ENCODE data around the gene RAD23A.
"Not testable (repeated sequence)": the region's sequence is repeated elsewhere in the genome, so short reads cannot be mapped to it uniquely, and the experiment has no call there.

Gene RAD23A

DNA sequence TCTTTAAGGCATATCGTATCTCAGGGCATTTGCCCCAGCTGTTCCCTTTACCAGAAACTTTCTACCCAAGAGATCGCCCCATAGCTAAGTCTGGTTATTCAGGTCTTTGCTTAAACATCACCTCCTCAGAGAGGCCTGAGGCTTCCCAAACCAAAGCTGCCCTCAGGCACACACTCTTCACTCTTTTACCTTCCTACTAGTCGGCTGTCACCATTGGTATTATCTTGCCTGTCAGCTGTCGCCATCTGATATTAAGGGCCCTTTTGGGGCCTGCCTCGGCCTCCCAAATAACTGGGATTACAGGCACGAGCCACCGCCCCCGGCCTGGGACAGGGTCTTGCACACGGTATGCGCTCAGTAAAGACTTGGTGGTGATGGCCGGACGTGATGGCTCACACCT, 10.3 kb downstream of the RAD23A start:
- FAIRE-seq = no peak

DNA sequence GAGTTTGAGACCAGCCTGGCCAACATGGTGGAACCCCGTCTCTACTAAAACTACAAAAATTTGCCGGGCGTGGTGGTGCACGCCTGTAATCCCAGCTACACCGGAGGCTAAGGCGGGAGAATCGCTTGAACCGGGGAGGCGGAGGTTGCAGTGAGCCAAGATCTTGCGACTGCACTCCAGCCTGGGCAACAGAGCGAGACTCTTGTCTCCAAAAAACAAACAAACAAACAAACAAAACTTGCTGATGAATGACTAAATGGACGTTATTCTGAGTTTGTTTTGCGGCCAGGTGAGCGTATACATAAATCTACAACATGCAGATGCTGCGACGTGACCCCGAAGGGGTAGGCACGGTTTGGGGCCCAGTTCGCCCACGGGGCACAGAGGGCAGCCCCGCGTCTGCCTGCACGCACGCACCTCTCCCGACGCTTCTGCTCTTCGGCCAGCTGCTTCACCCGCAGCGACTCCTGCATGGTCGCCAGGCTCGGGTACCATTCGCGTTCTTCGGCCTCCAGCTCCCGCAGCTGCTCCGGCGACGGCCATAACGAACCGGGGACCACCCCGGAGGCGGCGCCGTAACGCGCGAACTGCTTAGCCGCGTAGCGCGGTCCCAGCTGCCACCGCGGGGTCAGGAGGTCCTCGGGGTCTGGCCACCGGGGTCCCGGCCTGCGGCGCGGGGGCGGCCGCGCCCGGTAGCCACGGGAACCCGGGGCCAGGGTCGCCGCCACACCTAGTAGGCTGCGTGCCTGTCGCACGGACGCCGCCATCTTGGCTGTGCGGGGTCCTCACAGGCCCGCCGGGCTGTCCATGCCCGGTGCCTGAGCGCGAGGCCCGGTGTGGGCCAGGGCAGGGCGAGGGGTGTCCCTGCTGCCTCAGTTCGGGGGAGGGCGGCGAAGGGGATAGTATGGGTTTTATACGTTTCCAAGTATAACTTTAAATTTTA, 11.1 kb downstream of the RAD23A start, which contains the start of gene GADD45GIP1:
GADD45GIP1 (minus strand) TSS at position 778 of the 943 bp plus-strand sequence; CDS start at position 767, 11 bp downstream.
- FAIRE-seq = no peak

DNA sequence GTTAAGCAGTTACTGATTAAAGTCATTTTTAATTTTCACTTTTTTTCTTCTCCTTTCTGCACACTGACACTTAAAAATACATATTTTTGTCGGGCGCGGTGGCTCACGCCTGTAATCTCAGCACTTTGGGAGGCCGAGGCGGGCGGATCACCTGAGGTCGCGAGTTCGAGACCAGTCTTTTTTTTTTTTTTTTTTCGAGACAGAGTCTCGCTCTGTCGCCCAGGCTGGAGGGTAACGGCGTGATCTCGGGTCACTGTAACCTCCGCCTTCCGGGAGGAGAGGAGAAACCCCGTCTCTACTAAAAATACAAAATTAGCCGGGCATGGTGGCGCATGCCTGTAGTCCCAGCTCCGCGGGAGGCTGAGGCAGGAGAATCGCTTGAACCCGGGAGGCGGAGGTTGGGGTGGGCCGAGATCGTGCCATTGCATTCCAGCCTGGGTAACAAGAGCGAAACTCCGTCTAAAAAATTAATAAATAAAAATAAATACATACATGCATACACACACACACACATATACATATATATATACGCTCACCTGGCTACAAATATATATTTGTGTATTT, 11.8 kb downstream of the RAD23A start:
- FAIRE-seq = not testable (repeated sequence)

DNA sequence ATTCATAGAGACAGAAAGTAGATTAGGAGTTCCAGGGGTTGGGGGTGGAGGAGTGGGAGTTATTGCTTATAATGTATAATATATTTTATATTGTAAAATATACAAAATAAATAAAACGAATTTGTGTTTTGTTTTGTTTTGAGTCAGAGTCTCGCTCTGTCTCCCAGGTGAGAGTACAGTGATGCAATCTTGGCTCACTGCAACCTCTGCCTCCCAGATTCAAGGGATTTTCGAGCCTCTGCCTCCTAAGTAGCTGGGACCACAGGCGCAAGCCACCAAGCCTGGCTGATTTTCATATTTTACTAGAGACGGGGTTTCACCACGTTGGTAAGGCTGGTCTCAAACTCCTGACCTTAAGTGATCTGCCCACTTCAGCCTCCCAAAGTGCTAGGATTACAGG, 13.8 kb downstream of the RAD23A start:
- FAIRE-seq = no peak

DNA sequence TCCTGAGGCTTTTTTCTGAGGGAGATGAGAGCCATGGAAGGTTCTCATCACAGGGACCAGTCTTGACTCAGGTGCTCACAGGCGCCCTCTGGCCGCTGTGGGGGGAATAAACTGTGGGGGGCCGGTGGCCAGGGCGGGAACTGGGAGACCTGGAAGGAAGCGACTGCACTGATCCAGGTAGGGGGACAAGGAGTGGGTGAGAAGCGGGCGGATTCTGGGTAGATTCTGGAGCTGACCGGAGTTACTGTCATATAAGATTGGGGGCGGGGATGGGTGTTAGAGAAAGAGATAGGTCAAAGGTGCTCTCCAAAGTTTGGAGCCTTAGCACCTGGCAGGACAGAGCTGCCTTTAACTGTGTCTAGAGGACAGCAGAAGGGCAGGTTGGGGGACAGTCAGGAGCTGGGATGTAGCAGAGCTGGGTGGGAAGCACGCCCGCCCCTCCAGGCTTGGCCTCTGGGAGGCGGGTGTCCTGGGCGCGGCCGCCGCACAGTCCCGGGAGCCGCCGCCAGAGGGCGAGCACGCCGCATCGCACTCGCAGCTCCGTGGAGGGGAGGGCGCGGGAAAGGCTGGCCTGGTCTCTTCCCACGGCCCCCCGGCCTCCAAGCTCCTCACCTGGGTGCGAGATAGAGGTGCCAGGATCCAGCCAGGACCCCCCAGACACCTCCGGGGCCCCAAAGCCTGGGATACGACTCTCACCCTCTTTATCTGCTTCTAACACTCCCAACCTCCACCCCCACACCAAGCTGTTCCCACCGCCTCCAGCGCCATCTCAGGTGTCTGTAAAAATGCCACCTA, 19.6 kb downstream of the RAD23A start:
- no peak for FAIRE-seq

DNA sequence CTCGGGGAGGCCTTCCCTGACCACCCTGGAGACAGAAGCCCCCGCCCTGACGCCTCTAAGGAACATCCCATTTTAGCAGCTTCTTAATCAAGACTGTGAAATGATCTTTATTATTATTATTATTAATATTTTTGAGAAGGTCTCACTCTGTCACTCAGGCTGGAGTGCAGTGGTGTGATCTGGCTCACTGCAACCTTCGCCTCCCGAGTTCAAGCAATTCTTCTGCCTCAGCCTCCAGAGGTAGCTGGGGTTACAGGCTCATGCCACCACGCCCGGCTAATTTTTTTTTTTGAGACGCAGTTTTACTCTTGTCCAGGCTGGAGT, 20.1 kb downstream of the RAD23A start:
- no peak for FAIRE-seq

DNA sequence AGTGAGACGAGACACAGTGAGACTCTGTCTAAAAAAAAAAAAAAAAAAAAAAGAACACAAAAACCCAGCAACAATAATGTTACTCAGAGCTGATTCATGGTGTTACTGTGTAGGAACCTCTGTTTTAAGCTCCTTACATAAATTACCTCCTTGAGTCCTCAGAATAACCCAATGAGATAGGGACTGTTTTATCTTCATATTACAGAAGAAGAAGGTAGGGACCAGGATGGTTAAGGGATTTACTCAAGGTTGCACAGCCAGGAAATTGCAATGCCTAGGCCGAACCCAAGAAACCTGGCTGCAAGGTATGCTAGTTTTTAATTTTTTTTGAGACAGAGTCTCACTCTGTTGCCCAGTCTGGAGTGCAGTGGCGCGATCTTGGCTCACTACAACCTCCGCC, 22.2 kb downstream of the RAD23A start:
- no peak for FAIRE-seq

DNA sequence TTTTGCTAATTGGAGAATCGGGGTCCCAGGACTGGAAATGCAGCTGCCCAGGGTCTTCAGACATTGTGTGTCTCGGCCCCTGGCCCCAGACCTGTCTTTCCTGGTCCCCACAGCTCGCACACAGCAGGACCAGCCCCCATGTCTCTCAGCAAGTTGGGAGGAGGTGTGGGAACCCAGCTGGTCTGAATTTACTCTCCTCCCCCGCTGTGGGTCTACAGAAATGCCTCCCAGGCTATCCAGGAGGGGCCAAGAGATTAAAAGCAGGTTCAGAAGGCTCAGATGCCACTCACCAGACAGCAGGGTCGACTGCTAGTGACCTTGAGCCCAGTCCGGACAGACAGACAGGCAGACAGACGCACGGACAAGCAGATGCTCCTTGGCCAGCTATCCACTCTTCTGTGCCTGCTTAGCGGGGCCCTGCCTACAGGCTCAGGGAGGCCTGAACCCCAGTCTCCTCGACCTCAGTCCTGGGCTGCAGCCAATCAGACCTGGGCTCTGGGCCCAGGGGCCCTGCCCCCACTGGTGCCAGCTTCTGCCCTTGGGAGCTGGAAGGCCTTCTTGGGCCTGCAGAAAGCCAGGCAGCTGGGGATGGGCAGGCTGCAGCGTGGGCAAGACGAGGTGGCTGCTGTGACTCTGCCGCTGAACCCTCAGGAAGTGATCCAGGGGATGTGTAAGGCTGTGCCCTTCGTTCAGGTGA, 23.8 kb downstream of the RAD23A start, which contains the start of gene DAND5:
DAND5 (plus strand) TSS at position 285 of the 697 bp plus-strand sequence; CDS start at position 370, 85 bp downstream.
- FAIRE-seq = no peak

DNA sequence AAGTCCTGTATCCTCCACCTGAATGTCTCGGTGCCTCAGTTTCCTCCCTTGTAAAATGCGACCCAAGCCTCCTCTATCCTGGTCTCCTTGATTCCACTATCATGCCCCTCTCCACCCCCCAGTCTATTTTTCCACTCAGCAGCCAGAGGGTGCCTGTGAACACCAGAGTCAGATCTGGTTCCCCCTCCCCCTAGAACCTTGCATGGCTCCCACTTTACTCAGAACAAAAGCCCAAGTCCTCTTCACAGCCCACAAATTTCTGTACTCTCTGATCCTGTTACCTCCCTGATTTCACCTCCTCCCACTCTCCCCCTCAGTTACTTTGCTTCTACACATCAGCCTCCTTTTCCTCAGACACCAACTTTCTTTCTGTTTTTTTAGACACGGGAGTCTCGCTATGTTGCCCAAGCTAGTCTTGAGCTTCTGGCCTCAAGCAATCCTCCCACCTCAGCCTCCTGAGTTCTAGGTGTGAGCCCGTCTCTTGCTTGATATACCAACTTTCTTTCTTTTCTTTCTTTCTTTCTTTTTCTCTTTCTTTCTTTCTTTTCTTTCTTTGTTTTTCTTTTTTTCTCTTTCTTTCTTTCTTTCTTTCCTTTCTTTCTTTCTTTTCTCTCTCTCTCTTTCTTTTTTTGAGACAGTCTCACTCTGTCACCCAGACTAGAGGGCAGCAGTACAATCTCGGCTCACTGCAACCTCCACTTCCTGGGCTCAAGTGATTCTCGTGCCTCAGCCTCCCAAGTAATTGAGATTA, 24.6 kb downstream of the RAD23A start:
- no peak for FAIRE-seq

DNA sequence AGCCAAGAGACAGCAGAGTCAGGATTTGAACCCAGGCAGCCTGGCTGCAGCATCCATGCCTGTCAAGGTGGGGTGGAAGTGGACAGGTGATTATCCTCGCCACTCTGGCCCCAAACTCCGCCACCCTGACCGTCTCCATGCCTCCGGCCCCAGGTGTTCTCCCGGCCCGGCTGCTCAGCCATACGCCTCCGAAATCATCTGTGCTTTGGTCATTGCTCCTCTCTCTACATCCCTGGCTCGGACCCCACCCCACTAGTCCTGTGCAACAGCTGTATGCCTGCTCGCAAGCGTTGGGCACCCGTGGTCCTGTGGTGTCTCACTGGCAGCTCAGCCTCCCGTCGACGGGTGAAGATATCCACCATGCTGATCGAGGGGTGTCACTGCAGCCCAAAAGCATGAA, 27.6 kb downstream of the RAD23A start:
- FAIRE-seq = no peak

DNA sequence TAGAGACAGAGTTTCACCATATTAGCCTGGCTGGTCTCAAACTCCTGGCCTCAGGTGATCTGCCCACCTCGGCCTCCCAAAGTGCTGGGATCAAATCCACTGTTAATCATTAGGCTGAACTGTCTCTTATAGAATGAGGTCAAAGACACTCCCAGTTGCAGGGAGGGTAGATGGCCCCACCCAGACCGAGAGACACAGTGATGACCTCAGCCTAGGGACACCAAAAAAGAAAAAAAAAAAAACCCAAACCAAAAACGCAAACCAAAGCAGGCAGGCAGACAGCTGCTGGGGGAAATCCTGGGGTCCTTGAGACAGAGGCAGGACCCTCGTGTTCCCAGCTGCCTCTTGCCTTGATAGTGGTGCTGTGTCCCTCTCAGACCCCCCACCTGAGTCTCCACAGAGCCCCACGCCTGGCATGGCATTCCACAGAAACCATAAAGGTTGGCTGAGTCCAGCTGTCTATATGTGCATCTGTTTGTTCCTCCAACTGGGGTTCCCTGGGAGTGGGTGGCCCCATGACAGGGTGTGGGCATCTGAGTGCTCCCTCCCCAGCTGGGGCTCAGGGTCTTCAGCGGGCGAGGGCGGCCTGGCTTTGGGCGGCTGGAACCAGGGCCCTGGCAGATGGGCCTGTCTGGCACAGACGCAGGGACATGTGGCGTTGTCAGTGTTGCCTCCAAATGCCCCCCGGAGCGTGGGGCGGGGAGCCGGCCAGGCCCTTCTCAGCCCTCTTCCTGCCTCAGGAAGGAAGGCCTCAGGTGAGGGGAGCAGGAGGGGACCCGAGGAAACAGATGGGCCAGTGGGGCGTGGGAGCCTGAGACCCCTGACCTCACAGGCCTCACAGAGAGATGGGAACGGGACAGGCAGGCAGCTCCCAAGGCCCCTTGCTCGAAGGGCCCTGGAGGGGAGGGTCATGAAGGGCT, 28.9 kb downstream of the RAD23A start:
- FAIRE-seq = no peak

DNA sequence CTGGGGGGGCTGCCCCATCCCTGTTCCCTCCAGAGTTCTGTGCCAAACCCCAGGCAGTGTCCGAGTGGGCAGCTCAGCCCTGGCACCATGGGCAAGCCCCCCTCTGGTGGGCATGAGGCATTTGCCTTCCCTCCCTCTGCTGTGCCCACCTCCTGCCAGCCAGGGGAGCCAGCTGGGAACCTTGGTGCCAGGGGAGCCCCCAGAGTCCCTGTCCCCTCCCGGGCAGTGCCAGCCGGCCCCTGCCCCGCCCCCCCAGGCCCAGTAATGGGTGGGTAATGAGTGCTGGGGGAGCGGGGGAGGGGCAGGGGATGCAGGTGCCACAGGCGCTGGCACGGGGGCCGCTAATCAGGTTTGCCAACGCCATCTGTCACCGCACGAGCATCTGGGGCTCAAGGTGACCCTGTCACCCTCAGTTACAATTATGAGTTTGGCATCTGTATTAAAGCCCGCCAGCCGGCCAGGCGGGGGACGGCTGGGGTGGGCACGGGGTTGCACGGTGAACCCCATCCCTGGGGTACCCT, 29.6 kb downstream of the RAD23A start:
- FAIRE-seq = no peak

DNA sequence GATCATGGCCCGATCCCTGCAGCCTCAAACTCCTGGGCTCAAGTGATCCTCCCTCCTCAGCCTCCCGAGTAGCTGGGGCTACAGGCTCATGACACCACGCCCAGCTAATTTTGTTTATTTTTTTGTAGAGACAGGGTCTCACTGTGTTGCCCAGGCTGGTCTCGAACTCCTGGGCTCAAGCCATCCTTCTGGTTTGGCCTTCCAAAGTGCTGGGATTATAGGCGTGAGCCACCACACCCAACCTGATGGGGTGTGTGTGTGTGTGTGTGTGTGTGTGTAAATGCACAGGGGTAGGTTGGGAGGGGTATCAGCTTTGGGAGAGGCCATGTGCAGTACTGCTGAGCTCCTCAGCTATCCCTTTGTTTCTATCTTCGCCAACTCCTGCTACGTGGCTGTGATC, 30.4 kb downstream of the RAD23A start:
- not testable (repeated sequence) for FAIRE-seq

DNA sequence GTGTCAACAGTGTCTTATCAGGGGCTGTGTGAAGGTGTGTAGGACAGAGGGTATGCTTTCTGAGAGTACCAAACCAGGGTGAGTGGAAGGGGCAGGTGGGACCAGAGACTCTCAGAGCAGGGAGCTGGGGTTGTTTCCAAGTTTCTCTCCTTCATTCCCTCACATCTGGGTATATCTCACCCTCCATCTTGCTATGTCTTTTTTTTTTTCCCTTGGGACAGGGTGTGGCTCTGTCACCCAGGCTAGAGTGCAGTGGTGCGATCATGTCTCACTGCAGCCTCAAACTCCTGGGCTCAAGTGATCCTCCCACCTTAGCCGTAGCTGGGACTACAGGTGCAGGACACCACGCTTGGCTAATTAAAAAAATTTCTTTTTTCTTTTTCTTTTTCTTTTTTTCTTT, 34.3 kb downstream of the RAD23A start:
- no peak for FAIRE-seq

DNA sequence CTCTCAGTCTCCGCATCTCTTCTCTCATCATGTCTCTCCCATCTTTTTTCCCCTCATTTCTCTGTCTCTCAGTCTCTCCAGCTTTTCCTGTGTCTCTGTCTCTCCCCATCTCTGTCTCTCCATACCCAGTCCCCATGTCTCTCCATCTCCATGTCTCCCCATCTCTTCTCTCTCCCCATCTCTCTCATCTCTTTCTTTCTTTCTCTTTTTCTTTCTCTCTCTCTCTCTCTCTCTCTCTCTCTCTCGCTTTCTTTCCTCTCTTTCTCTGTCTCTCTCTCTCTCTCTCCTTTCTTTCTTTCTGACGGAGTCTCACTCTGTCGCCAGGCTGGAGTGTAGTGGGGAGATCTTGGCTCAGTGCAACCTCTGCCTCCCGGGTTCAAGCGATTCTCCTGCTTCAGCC, 37.0 kb downstream of the RAD23A start:
- no peak for FAIRE-seq

DNA sequence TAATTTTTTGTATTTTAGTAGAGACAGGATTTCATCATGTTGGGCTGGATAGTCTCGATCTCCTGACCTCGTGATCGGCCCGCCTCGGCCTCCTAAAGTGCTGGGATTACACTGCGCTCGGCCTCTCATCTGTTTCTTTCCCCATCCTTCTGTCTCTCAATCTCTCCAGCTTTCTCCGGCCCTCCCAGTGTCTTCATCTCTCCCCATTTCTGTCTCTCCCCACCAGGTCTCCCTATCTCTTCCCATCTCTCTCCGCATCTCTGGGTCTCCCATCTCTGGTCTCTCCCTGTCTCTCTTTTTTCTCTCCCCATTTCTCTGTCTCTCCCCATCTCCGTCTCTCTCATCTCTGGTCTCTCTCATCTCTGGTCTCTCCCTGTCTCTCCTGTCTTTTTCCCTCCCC, 37.4 kb downstream of the RAD23A start:
- no peak for FAIRE-seq

DNA sequence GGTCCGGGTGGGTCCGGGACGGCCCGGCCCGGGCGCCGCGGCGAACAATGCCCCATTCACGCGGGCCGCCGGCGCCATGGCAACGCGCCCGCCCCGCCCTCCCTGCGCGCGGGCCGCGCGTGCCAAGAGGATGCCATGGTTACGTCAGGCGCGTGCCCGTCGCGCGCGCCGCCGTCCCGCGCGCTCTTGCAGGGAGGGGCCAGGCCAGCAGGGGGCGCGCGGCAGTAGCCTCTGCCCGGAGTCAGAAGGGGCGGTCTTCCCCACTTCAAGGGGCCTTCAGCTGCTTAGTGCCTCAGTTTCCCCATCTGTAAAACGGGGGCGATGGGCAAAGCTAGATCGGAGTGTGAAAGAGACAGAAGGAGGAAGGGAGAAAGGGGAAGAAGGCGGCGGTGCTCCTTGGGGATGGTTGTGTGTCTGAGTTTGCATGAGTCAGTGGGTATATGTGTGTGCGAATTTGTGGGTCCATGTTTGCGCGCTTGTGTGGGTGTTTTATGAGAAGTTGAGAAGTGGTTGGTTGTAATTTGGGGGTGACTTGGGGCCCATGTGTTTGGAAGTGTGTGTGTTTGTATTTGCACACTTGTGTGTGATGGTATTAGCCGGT, 38.0 kb downstream of the RAD23A start:
- no peak for FAIRE-seq

DNA sequence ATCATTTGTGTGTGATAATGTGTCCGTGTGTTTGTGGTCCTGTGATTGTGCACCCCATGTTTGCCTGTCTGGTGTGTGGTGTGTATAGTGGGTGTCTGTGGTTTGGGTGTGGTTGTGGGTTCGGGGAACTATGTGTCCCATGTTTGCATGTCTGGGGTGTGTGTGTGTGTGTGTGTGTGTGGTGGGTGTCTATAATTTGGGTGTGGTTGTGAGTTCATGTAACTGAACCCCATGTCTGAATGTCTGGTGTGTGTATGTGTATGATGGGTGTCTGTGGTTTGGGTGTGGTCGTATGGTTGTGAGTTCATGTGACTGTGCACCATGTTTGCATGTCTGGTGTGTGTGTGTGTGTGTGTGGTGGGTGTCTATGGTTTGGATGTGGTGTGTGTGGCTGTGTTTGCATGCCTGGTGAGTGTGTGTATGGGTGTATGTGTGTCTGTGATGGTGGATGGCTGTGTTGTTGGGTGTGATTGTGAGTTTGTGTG, 38.5 kb downstream of the RAD23A start:
- no peak for FAIRE-seq

DNA sequence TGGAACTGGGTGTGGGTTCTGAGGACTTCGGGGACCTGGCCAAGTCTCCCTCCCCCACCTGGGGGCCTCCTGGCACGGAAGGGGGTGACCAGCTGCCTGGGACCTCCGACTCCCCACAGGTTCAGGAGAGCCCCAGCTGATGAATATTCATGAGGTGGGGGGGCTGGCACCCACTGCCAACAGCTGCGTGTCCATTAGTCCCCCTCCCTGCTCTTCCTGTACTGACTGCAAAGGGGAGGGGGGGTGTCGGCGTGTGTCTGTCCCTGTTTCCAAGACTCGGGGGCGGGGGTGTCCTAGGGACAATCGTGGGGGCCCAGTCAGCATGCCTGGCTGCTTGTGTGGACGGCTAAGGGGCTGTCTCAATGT, 39.0 kb downstream of the RAD23A start:
- FAIRE-seq = no peak
